Measurements from ENCODE around the gene CFAP61.

Gene CFAP61

GRCh38 chr20:20393207-20394120 is 341.1 kb downstream of the CFAP61 start:
- no peak for DNase-seq (ENCODE audit: low read depth in 1 of 2, low spot score in 1 of 2)

GRCh38 chr20:20395087-20395486 is 342.8 kb downstream of the CFAP61 start:
- no peak for DNase-seq (ENCODE audit: low read depth in 1 of 2, low spot score in 1 of 2)

GRCh38 chr20:20395903-20396568 is 343.7 kb downstream of the CFAP61 start:
- no peak for DNase-seq (ENCODE audit: low read depth in 1 of 2, low spot score in 1 of 2)

- no peak for DNase-seq (ENCODE audit: low read depth in 1 of 2, low spot score in 1 of 2)
Measured at GRCh38 chr20:20396794-20397193, 344.5 kb downstream of the CFAP61 start.

GRCh38 chr20:20398123-20398522 is 345.8 kb downstream of the CFAP61 start:
- DNase-seq (ENCODE audit: low read depth in 1 of 2, low spot score in 1 of 2): no peak

GRCh38 chr20:20399531-20400500 is 347.5 kb downstream of the CFAP61 start:
- DNase-seq (ENCODE audit: low read depth in 1 of 2, low spot score in 1 of 2): no peak

- no peak for DNase-seq (ENCODE audit: low read depth in 1 of 2, low spot score in 1 of 2)
Measured at GRCh38 chr20:20401991-20402390, 349.7 kb downstream of the CFAP61 start.

GRCh38 chr20:20404633-20405032 is 352.3 kb downstream of the CFAP61 start:
- DNase-seq (ENCODE audit: low read depth in 1 of 2, low spot score in 1 of 2): no peak

GRCh38 chr20:20405623-20406022 is 353.3 kb downstream of the CFAP61 start:
- no peak for DNase-seq (ENCODE audit: low read depth in 1 of 2, low spot score in 1 of 2)

- no peak for DNase-seq (ENCODE audit: low read depth in 1 of 2, low spot score in 1 of 2)
Measured at GRCh38 chr20:20406306-20406705, 354.0 kb downstream of the CFAP61 start.

GRCh38 chr20:20407891-20408805 is 355.8 kb downstream of the CFAP61 start:
- no peak for DNase-seq (ENCODE audit: low read depth in 1 of 2, low spot score in 1 of 2)

GRCh38 chr20:20409331-20409730 is 357.0 kb downstream of the CFAP61 start:
- no peak for DNase-seq (ENCODE audit: low read depth in 1 of 2, low spot score in 1 of 2)
